Mesothelial cell of epicardium (in vitro differentiated cells): ENCODE results near the gene CXCR5. TPM values are rescaled to one million over a fixed set of nuclear protein-coding genes. Genes with fewer than 3 reads are reported as not detected.
"Not testable (repeated sequence)": the region's sequence is repeated elsewhere in the genome, so short reads cannot be mapped to it uniquely, and the experiment has no call there.

Experiments
- DNase-seq, 2 experiments: peaks; one replicate each; pipeline ENCODE4 v3.0.0; 2021; ENCODE audit warnings: low spot score in 2 of 2; ENCODE audit not compliant: unreplicated experiment in 2 of 2
- H3K27ac Mint-ChIP-seq: 2 replicates; pipeline ENCODE4 v1.8.0; 2021; ENCODE audit warnings: mixed read lengths
- H3K27me3 Mint-ChIP-seq: 2 replicates; pipeline ENCODE4 v1.8.0; 2021; ENCODE audit warnings: low read depth, mixed read lengths
- H3K36me3 Mint-ChIP-seq: 2 replicates; pipeline ENCODE4 v1.8.0; 2021; ENCODE audit warnings: mixed read lengths
- H3K4me1 Mint-ChIP-seq: 2 replicates; pipeline ENCODE4 v1.8.0; 2021; ENCODE audit warnings: mixed read lengths
- H3K4me3 Mint-ChIP-seq: 2 replicates; pipeline ENCODE4 v1.8.0; 2021; ENCODE audit warnings: mild to moderate bottlenecking, moderate library complexity, mixed read lengths
- H3K9me3 Mint-ChIP-seq: 2 replicates; pipeline ENCODE4 v1.8.0; 2021; ENCODE audit warnings: mixed read lengths
- CTCF ChIP-seq: fragments of 200-600 bp; sonication (generic); IDR thresholded peaks from one replicate; pipeline ENCODE4 v1.5.0; 2021; ENCODE audit warnings: antibody characterized with exemption; ENCODE audit not compliant: unreplicated experiment
- total RNA-seq: library from RNA; stranded (reverse); gene quantifications from 3 replicates; pipeline ENCODE4 v1.2.1, GENCODE V29; 2021

CXCR5 gene
- total RNA-seq, 1 donor from 2014 or later: not detected

- H3K27me3 Mint-ChIP-seq: no peaks in the 10 kb centered on the region
- no peaks in the 10 kb centered on the region for H3K9me3 Mint-ChIP-seq
- H3K4me3 Mint-ChIP-seq: no peak overlapping the region
- no peak for TF ChIP-seq CTCF
- H3K4me1 Mint-ChIP-seq: peaks cover 4% of the 10 kb centered on the region
- no peaks in the 10 kb centered on the region for H3K36me3 Mint-ChIP-seq
- no peak overlapping the region for H3K27ac Mint-ChIP-seq
- no peak for DNase-seq
These were observed 41.3 kb upstream of the CXCR5 start for GRCh38 chr11:118842369-118842768.

GRCh38 chr11:118842843-118843242 is 40.8 kb upstream of the CXCR5 start:
- not testable (repeated sequence) for DNase-seq, H3K4me3 Mint-ChIP-seq, H3K9me3 Mint-ChIP-seq, H3K36me3 Mint-ChIP-seq, H3K27ac Mint-ChIP-seq, H3K4me1 Mint-ChIP-seq, H3K27me3 Mint-ChIP-seq

- no peaks in the 10 kb centered on the region for H3K9me3 Mint-ChIP-seq
- TF ChIP-seq CTCF: no peak
- H3K4me1 Mint-ChIP-seq: peaks cover 4% of the 10 kb centered on the region
- DNase-seq: no peak
- H3K27ac Mint-ChIP-seq: no peak overlapping the region
- H3K27me3 Mint-ChIP-seq: no peaks in the 10 kb centered on the region
- no peaks in the 10 kb centered on the region for H3K36me3 Mint-ChIP-seq
- no peak overlapping the region for H3K4me3 Mint-ChIP-seq
These were observed 40.1 kb upstream of the CXCR5 start for GRCh38 chr11:118843565-118843964.

- DNase-seq: no peak
- H3K9me3 Mint-ChIP-seq: no peaks in the 10 kb centered on the region
- H3K36me3 Mint-ChIP-seq: no peaks in the 10 kb centered on the region
- peaks cover 1% of the 10 kb centered on the region for H3K27me3 Mint-ChIP-seq
- TF ChIP-seq CTCF: no peak
- no peak overlapping the region for H3K27ac Mint-ChIP-seq
- no peak overlapping the region for H3K4me3 Mint-ChIP-seq
- peaks cover 4% of the 10 kb centered on the region for H3K4me1 Mint-ChIP-seq
These were observed 38.3 kb upstream of the CXCR5 start for GRCh38 chr11:118845369-118845768.

- no peak for TF ChIP-seq CTCF
- H3K4me3 Mint-ChIP-seq: no peak overlapping the region
- H3K36me3 Mint-ChIP-seq: no peaks in the 10 kb centered on the region
- H3K4me1 Mint-ChIP-seq: peaks cover 4% of the 10 kb centered on the region
- H3K27ac Mint-ChIP-seq: no peak overlapping the region
- H3K27me3 Mint-ChIP-seq: peaks cover 1% of the 10 kb centered on the region
- no peak for DNase-seq
- H3K9me3 Mint-ChIP-seq: no peaks in the 10 kb centered on the region
These were observed 37.3 kb upstream of the CXCR5 start for GRCh38 chr11:118846181-118846935.

- no peak for DNase-seq
- TF ChIP-seq CTCF: no peak
- H3K27ac Mint-ChIP-seq: no peak overlapping the region
- H3K27me3 Mint-ChIP-seq: peaks cover 1% of the 10 kb centered on the region
- H3K9me3 Mint-ChIP-seq: no peaks in the 10 kb centered on the region
- no peak overlapping the region for H3K4me3 Mint-ChIP-seq
- H3K36me3 Mint-ChIP-seq: no peaks in the 10 kb centered on the region
- H3K4me1 Mint-ChIP-seq: peaks cover 4% of the 10 kb centered on the region
These were observed 33.9 kb upstream of the CXCR5 start for GRCh38 chr11:118849825-118850224.
